HepG2 (cell line): ENCODE data around the gene ONECUT1. TPM values are rescaled to one million over a fixed set of nuclear protein-coding genes. Genes with fewer than 3 reads are reported as not detected.

Experiments used
- ATAC-seq: fragments of 200-7000 bp; cut with Tn5 transposase; 3 replicates; pipeline ENCODE4 v1.9.1; 2020; ENCODE audit warnings: mild to moderate bottlenecking, moderate library complexity
- BruUV-seq: library from RNA; stranded (reverse); fragments of 400-500 nt; replicated peaks from 2 replicates; lab custom pipeline; 2021; lab: Mats Ljungman, UMichigan
- CTCF ChIA-PET: fragments of 300-600 bp; formaldehyde crosslinking; extraction: SDS; loops from one replicate; lab custom pipeline; 2021; ENCODE audit warnings: low total read pairs, inconsistent platforms, low intra/inter-chr PET ratio; lab: Yijun Ruan, JAX
- POLR2A ChIA-PET: fragments of 350-600 bp; sonication (Branson Sonifier 250); formaldehyde crosslinking; loops from one replicate; lab custom pipeline; 2020; ENCODE audit warnings: antibody characterized with exemption, inconsistent platforms; lab: Yijun Ruan, JAX
- DNase-seq: peaks from one replicate; pipeline ENCODE4 v3.0.0-alpha.2; 2015; ENCODE audit warnings: low spot score
- FAIRE-seq: peaks from 3 replicates; lab custom pipeline; 2011; peaks lifted over from hg19 to GRCh38; lab: Jason Lieb, UNC
- H2AFZ ChIP-seq: one replicate; pipeline ENCODE4 v1.6.1; 2011; ENCODE audit warnings: low read length, inconsistent platforms
- H3K27ac ChIP-seq: fragments of 300-600 bp; 3 replicates; pipeline ENCODE4 v1.8.0; 2011; ENCODE audit warnings: mixed run types, mild to moderate bottlenecking, mixed read lengths, low read length, inconsistent platforms; ENCODE audit not compliant: insufficient read depth; ENCODE audit errors: extremely low read length
- H3K27me3 ChIP-seq, 2 experiments: fragments of 200-600 bp in 1 of 2; 2 replicates in 1 of 2; 3 replicates in 1 of 2; pipeline versions ENCODE4 v1.6.0 to v1.8.0; 2011; ENCODE audit warnings: low read length in 2 of 2, mild to moderate bottlenecking in 2 of 2, moderate library complexity in 2 of 2, inconsistent platforms in 1 of 2; ENCODE audit not compliant: insufficient read depth in 2 of 2, control insufficient read depth in 1 of 2
- H3K36me3 ChIP-seq, 2 experiments: fragments of 200-600 bp in 1 of 2; replicated peaks in 1 of 2; 2 replicates in 1 of 2; 3 replicates in 1 of 2; pipeline versions ENCODE4 v1.5.1 to v1.8.0; 2011; ENCODE audit warnings: low read length in 2 of 2, inconsistent platforms in 1 of 2; ENCODE audit not compliant: insufficient read depth in 2 of 2, control insufficient read depth in 1 of 2
- H3K4me1 ChIP-seq: 2 replicates; pipeline ENCODE4 v1.5.1; 2012; ENCODE audit warnings: low read length, inconsistent platforms; ENCODE audit not compliant: insufficient read depth
- H3K4me2 ChIP-seq: 2 replicates; pipeline ENCODE4 v1.6.0; 2011; ENCODE audit warnings: low read depth, low read length, inconsistent platforms
- H3K4me3 ChIP-seq, 3 experiments: fragments of 200-600 bp in 1 of 3; sonication (generic), shearing (Covaris generic) in 1 of 3; replicated peaks in 1 of 3; 2 replicates each; pipeline ENCODE4 v1.5.1; 2011 to 2016; ENCODE audit warnings: low read length in 3 of 3, inconsistent platforms in 2 of 3, low read depth in 2 of 3, mild to moderate bottlenecking in 2 of 3, control low read depth in 1 of 3, mixed read lengths in 1 of 3; ENCODE audit not compliant: insufficient read depth in 1 of 3
- H3K79me2 ChIP-seq: one replicate; pipeline ENCODE4 v1.6.1; 2011; ENCODE audit warnings: low read length, inconsistent platforms; ENCODE audit not compliant: insufficient read depth
- H3K9ac ChIP-seq: 2 replicates; pipeline ENCODE4 v1.6.0; 2011; ENCODE audit warnings: mild to moderate bottlenecking, low read depth, low read length, inconsistent platforms; ENCODE audit not compliant: insufficient read depth
- H3K9me3 ChIP-seq: 2 replicates; pipeline ENCODE4 v1.5.1; 2012; ENCODE audit warnings: mild to moderate bottlenecking, low read length
- H4K20me1 ChIP-seq: 2 replicates; pipeline ENCODE4 v1.6.0; 2011; ENCODE audit warnings: inconsistent platforms, mild to moderate bottlenecking, low read length, moderate library complexity; ENCODE audit not compliant: insufficient read depth
- BHLHE40 ChIP-seq: IDR thresholded peaks from 2 replicates; pipeline ENCODE4 v1.6.1; 2011; ENCODE audit warnings: low read length, improper control_type of control experiment
- PCBP1 ChIP-seq: fragments of 200-400 bp; formaldehyde crosslinking; IDR thresholded peaks from 2 replicates; pipeline ENCODE4 v1.6.1; 2017; ENCODE audit warnings: mild to moderate bottlenecking, low read depth, low read length, borderline replicate concordance
- RXRA ChIP-seq: sonication (generic); formaldehyde crosslinking; IDR thresholded peaks from 2 replicates; pipeline ENCODE4 v1.5.1; 2020; ENCODE audit warnings: missing genetic modification reagents
- ZFP36L1 ChIP-seq: sonication (generic); formaldehyde crosslinking; IDR thresholded peaks from 2 replicates; pipeline ENCODE4 v1.8.0; 2022; ENCODE audit warnings: mild to moderate bottlenecking, missing genetic modification reagents, moderate library complexity
- ZNF7 ChIP-seq: IDR thresholded peaks from 2 replicates; pipeline ENCODE4 v1.6.1; 2016; ENCODE audit warnings: missing biosample characterization, missing genetic modification reagents
- ZNF747 ChIP-seq: sonication (generic); formaldehyde crosslinking; IDR thresholded peaks from 2 replicates; pipeline ENCODE4 v1.8.1; 2023; ENCODE audit warnings: missing genetic modification reagents, mild to moderate bottlenecking, borderline replicate concordance
- WGBS: methylation state at CpG from one replicate; pipeline ENCODE4 v1.1.6; 2017; ENCODE audit warnings: low lambda C conversion rate; 5-methylcytosine and 5-hydroxymethylcytosine counted together
- in situ Hi-C: cut with HindIII; loops from 2 replicates; pipeline ENCODE4 v1.10.0; 2017; ENCODE audit warnings: low pct_unique_long_range_greater_than_20kb; ENCODE audit not compliant: extremely low pct_ligation_motif_present
- intact Hi-C: fragments of 100-400 bp; cut with micrococcal nuclease; formaldehyde crosslinking; loops from one replicate; pipeline ENCODE4 v1.10.0; 2022; ENCODE audit not compliant: unreplicated experiment
- polyA plus RNA-seq, 8 experiments: library from polyadenylated mRNA; depleted of rRNA in 3 of 8; stranded (reverse) in 7 of 8; unstranded in 1 of 8; fragments of >200 nt; fragmentation: Illumina TruSeq in 4 of 8; extraction: Trizol in 4 of 8; gene quantifications; 2 replicates each; pipeline versions ENCODE4 v1.2.1 to v1.2.3, GENCODE V29; 2011 to 2016; ENCODE audit warnings: low read depth in 4 of 8, missing spikeins in 1 of 8, mixed read lengths in 1 of 8; ENCODE audit not compliant: insufficient read depth in 1 of 8
- total RNA-seq, 5 experiments: library from RNA; depleted of rRNA; stranded (reverse); fragments of >200 nt; fragmentation: Illumina TruSeq; extraction: Trizol; gene quantifications; 2 replicates each; pipeline ENCODE4 v1.2.3, GENCODE V29; 2016; ENCODE audit warnings: low read depth in 1 of 5
- TF ChIP-seq, protein P1 (sequence below): sonication (generic); formaldehyde crosslinking; IDR thresholded peaks from 2 replicates; pipeline ENCODE4 v1.4.0; 2020; ENCODE audit warnings: low read depth, missing genetic modification reagents

The ONECUT1 gene
- total and polyA plus RNA-seq, 2 of the 13 experiments (the other 11 are each of a cell fraction or from before 2014, with no cell fraction given), result 3.5 to 9.1 TPM

GRCh38 chr15:52731004-52731403, 59.1 kb downstream of the ONECUT1 start (continued):
- no peak for TF ChIP-seq ZFP36L1

DNA sequence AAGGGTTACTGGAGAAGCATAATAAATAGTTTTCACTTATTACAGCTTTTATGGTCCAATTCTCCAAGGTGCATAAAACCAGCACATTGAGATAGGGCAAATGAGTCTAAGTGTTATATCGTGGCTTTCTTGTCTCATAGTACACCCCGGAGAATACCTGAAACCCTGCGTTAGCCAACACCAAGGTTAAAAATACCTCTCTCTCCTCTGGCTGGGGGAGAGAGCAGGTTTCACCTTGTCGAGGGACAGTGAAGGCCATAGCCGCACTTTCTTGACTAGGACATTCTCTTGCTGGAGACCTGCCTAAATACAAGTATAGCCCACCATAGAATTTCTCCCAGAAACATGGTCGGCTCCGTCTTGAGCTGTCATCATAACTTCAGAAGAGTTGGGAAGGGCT, 59.5 kb downstream of the ONECUT1 start:
- Histone ChIP-seq H2AFZ (no peak overlapping the region), H3K4me3 (no peak overlapping the region), H3K79me2 (no peaks in the 10 kb centered on the region), H4K20me1 (no peaks in the 10 kb centered on the region), H3K9ac (no peak overlapping the region), H3K4me1 (peaks cover 37% of the 10 kb centered on the region), H3K27ac (no peak overlapping the region), H3K36me3 (no peaks in the 10 kb centered on the region), H3K4me2 (no peak overlapping the region), H3K27me3 (no peaks in the 10 kb centered on the region; a peak in 1 of 5 replicates), H3K9me3 (no peaks in the 10 kb centered on the region)
- POLR2A ChIA-PET, result no interaction called here
- 82% methylated on average over 7 of the region's 7 CpGs for WGBS
- FAIRE-seq (no peak), DNase-seq (no peak), ATAC-seq (no peak)
- CTCF ChIA-PET, result no interaction called here
- TF ChIP-seq ZNF7 (no peak), PCBP1 (no peak), RXRA (CRISPR knock-in tag) (no peak)
- in situ Hi-C loops (loop anchor here (5.0 kb wide), 1 partner anchor 478 kb away; no protein-coding TSS in a partner anchor), intact Hi-C loops (loop anchor here (5.0 to 10.0 kb wide), 3 partner anchors 78 to 546 kb away; partner anchors contain the start of gene MYO5A)
- BruUV-seq, result no TSS peak

GRCh38 chr15:52730173-52730572, 60.0 kb downstream of the ONECUT1 start:
- Histone ChIP-seq H3K27me3 (no peaks in the 10 kb centered on the region; a peak in 1 of 5 replicates), H4K20me1 (no peaks in the 10 kb centered on the region), H3K9ac (no peak overlapping the region), H2AFZ (no peak overlapping the region), H3K79me2 (no peaks in the 10 kb centered on the region), H3K4me3 (no peak overlapping the region), H3K27ac (no peak overlapping the region), H3K4me2 (no peak overlapping the region), H3K4me1 (peaks cover 37% of the 10 kb centered on the region), H3K9me3 (no peaks in the 10 kb centered on the region), H3K36me3 (no peaks in the 10 kb centered on the region)
- DNase-seq, result no peak
- TF ChIP-seq BHLHE40 (peak; percentile 36; the same call in 1 of the 2 replicates), ZNF747 (CRISPR knock-in tag) (no peak)
- TF ChIP-seq, protein P1, sequence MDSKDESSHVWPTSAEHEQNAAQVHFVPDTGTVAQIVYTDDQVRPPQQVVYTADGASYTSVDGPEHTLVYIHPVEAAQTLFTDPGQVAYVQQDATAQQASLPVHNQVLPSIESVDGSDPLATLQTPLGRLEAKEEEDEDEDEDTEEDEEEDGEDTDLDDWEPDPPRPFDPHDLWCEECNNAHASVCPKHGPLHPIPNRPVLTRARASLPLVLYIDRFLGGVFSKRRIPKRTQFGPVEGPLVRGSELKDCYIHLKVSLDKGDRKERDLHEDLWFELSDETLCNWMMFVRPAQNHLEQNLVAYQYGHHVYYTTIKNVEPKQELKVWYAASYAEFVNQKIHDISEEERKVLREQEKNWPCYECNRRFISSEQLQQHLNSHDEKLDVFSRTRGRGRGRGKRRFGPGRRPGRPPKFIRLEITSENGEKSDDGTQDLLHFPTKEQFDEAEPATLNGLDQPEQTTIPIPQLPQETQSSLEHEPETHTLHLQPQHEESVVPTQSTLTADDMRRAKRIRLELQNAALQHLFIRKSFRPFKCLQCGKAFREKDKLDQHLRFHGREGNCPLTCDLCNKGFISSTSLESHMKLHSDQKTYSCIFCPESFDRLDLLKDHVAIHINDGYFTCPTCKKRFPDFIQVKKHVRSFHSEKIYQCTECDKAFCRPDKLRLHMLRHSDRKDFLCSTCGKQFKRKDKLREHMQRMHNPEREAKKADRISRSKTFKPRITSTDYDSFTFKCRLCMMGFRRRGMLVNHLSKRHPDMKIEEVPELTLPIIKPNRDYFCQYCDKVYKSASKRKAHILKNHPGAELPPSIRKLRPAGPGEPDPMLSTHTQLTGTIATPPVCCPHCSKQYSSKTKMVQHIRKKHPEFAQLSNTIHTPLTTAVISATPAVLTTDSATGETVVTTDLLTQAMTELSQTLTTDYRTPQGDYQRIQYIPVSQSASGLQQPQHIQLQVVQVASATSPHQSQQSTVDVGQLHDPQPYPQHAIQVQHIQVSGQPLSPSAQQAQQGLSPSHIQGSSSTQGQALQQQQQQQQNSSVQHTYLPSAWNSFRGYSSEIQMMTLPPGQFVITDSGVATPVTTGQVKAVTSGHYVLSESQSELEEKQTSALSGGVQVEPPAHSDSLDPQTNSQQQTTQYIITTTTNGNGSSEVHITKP (CRISPR knock-in tag), result peak; percentile 64; the same call in 1 of the 2 replicates
- ATAC-seq, result no peak
- intact Hi-C loops (loop anchor here (5.0 to 10.0 kb wide), 3 partner anchors 78 to 545 kb away; partner anchors contain the start of gene MYO5A), in situ Hi-C loops (loop anchor here (5.0 kb wide), 1 partner anchor 478 kb away; no protein-coding TSS in a partner anchor)
- FAIRE-seq, result no peak
- 44% methylated on average over 4 of the region's 4 CpGs for WGBS
- CTCF ChIA-PET, result no interaction called here
- BruUV-seq, result no TSS peak
- POLR2A ChIA-PET, result no interaction called here
